NK-92 treated with Interleukin-12 subunit alpha and Interleukin-12 subunit beta, amount 100 ng/mL, for 24 hours (cell line): ENCODE measurements around the gene SEMA3A.
"Not testable (repeated sequence)": the region's sequence is repeated elsewhere in the genome, so short reads cannot be mapped to it uniquely, and the experiment has no call there.

Source experiments
- DNase-seq: peaks from one replicate; lab custom pipeline; 2025; lab: John Stamatoyannopoulos, UW

SEMA3A gene

GRCh38 chr7:84152995-84153394 is 41.6 kb downstream of the SEMA3A start:
- DNase-seq: no peak

GRCh38 chr7:84150370-84150769 is 44.2 kb downstream of the SEMA3A start:
- not testable (repeated sequence) for DNase-seq

- DNase-seq: no peak
Measured at GRCh38 chr7:84149573-84149972, 45.0 kb downstream of the SEMA3A start.

- DNase-seq: no peak
Measured at GRCh38 chr7:84145892-84146291, 48.7 kb downstream of the SEMA3A start.

- no peak for DNase-seq
Measured at GRCh38 chr7:84144935-84145334, 49.7 kb downstream of the SEMA3A start.

- no peak for DNase-seq
Measured at GRCh38 chr7:84144480-84144879, 50.1 kb downstream of the SEMA3A start.

GRCh38 chr7:84142726-84143125 is 51.9 kb downstream of the SEMA3A start:
- no peak for DNase-seq

- no peak for DNase-seq
Measured at GRCh38 chr7:84139986-84140729, 54.4 kb downstream of the SEMA3A start.

- DNase-seq: no peak
Measured at GRCh38 chr7:84138411-84138810, 56.2 kb downstream of the SEMA3A start.

GRCh38 chr7:84137812-84138211 is 56.8 kb downstream of the SEMA3A start:
- DNase-seq: no peak

GRCh38 chr7:84136809-84137208 is 57.8 kb downstream of the SEMA3A start:
- no peak for DNase-seq

- DNase-seq: no peak
Measured at GRCh38 chr7:84136336-84136735, 58.3 kb downstream of the SEMA3A start.

GRCh38 chr7:84134169-84134568 is 60.4 kb downstream of the SEMA3A start:
- DNase-seq: no peak

- no peak for DNase-seq
Measured at GRCh38 chr7:84125654-84126053, 68.9 kb downstream of the SEMA3A start.

- DNase-seq: no peak
Measured at GRCh38 chr7:84123965-84124547, 70.5 kb downstream of the SEMA3A start.

GRCh38 chr7:84122582-84123360 is 71.8 kb downstream of the SEMA3A start:
- no peak for DNase-seq

GRCh38 chr7:84117304-84117703 is 77.3 kb downstream of the SEMA3A start:
- DNase-seq: no peak

- DNase-seq: no peak
Measured at GRCh38 chr7:84113906-84114850, 80.4 kb downstream of the SEMA3A start.

- DNase-seq: no peak
Measured at GRCh38 chr7:84113286-84113685, 81.3 kb downstream of the SEMA3A start.

GRCh38 chr7:84112771-84113170 is 81.8 kb downstream of the SEMA3A start:
- no peak for DNase-seq

GRCh38 chr7:84111842-84112241 is 82.7 kb downstream of the SEMA3A start:
- no peak for DNase-seq

GRCh38 chr7:84110400-84110799 is 84.2 kb downstream of the SEMA3A start:
- no peak for DNase-seq
